ENCODE measurements around the gene RFX3.

Gene RFX3

GRCh38 chr9:3471883-3472282 is 53.9 kb downstream of the RFX3 start:
- Histone ChIP-seq H3K9ac (ENCODE audit: low read length) (no peak overlapping the region), H3K9me2 (ENCODE audit: low read depth, low read length) (no peaks in the 10 kb centered on the region), H4K20me1 (ENCODE audit: insufficient read depth, low read length) (no peaks in the 10 kb centered on the region), H3K4me1 (ENCODE audit: insufficient read depth, low read length, severe bottlenecking) (peaks cover 57% of the 10 kb centered on the region), H3F3A (ENCODE audit: insufficient read depth, low read length) (no peaks in the 10 kb centered on the region), H3K4me3 (ENCODE audit: low read depth, low read length, poor library complexity, severe bottlenecking) (no peak overlapping the region), H3K27ac (ENCODE audit: low read depth, low read length, poor library complexity, severe bottlenecking) (no peak overlapping the region), H3K9me3 (ENCODE audit: low read length) (no peaks in the 10 kb centered on the region), H3K4me2 (ENCODE audit: low read length) (no peak overlapping the region), H3K27me3 (ENCODE audit: insufficient read depth, low read length) (no peaks in the 10 kb centered on the region), H2AFZ (ENCODE audit: low read length) (no peak overlapping the region), H3K79me2 (ENCODE audit: insufficient read depth, low read length) (peaks cover 12% of the 10 kb centered on the region; the same call in 1 of the 2 replicates), H3K36me3 (ENCODE audit: insufficient read depth, low read length) (no peaks in the 10 kb centered on the region)
- TF ChIP-seq CTCF (IDR thresholded peaks at IDR 0.05; ENCODE audit: low read length) (no peak), EZH2 (IDR thresholded peaks at IDR 0.05; ENCODE audit: borderline replicate concordance, low read length) (no peak)

GRCh38 chr9:3468421-3469205 is 57.2 kb downstream of the RFX3 start:
- peak overlapping the region; percentile 62; the same call in 1 of the 2 replicates for H3K4me2 ChIP-seq (ENCODE audit: low read length)
- peak overlapping the region; percentile 28 for H3K4me3 ChIP-seq (ENCODE audit: low read depth, low read length, poor library complexity, severe bottlenecking)
- H3K36me3 ChIP-seq (ENCODE audit: insufficient read depth, low read length) = no peaks in the 10 kb centered on the region
- no peaks in the 10 kb centered on the region for H4K20me1 ChIP-seq (ENCODE audit: insufficient read depth, low read length)
- H3K27me3 ChIP-seq (ENCODE audit: insufficient read depth, low read length) = no peaks in the 10 kb centered on the region
- H2AFZ ChIP-seq (ENCODE audit: low read length) = no peak overlapping the region
- H3K9me3 ChIP-seq (ENCODE audit: low read length) = 0 out of 2 replicates have a peak, but pooled peaks cover 3% of the 10 kb centered on the region
- peaks cover 12% of the 10 kb centered on the region; the same call in 1 of the 2 replicates for H3K79me2 ChIP-seq (ENCODE audit: insufficient read depth, low read length)
- peak overlapping the region; percentile 61 for H3K27ac ChIP-seq (ENCODE audit: low read depth, low read length, poor library complexity, severe bottlenecking)
- no peak for TF ChIP-seq CTCF (IDR thresholded peaks at IDR 0.05; ENCODE audit: low read length)
- TF ChIP-seq EZH2 (IDR thresholded peaks at IDR 0.05; ENCODE audit: borderline replicate concordance, low read length) = no peak
- H3F3A ChIP-seq (ENCODE audit: insufficient read depth, low read length) = no peaks in the 10 kb centered on the region
- peaks cover 39% of the 10 kb centered on the region for H3K4me1 ChIP-seq (ENCODE audit: insufficient read depth, low read length, severe bottlenecking)
- no peaks in the 10 kb centered on the region for H3K9me2 ChIP-seq (ENCODE audit: low read depth, low read length)
- peak overlapping the region; percentile 27 for H3K9ac ChIP-seq (ENCODE audit: low read length)

- TF ChIP-seq CTCF (IDR thresholded peaks at IDR 0.05; ENCODE audit: low read length) (peak; percentile 100), EZH2 (IDR thresholded peaks at IDR 0.05; ENCODE audit: borderline replicate concordance, low read length) (no peak)
- Histone ChIP-seq H3K9me3 (ENCODE audit: low read length) (0 out of 2 replicates have a peak, but pooled peaks cover 3% of the 10 kb centered on the region), H3K9ac (ENCODE audit: low read length) (peak overlapping the region; percentile 27; the same call in 1 of the 2 replicates), H3K9me2 (ENCODE audit: low read depth, low read length) (no peaks in the 10 kb centered on the region), H3K4me1 (ENCODE audit: insufficient read depth, low read length, severe bottlenecking) (peaks cover 30% of the 10 kb centered on the region), H3K79me2 (ENCODE audit: insufficient read depth, low read length) (peaks cover 8% of the 10 kb centered on the region; the same call in 1 of the 2 replicates), H3K27me3 (ENCODE audit: insufficient read depth, low read length) (no peaks in the 10 kb centered on the region), H3K4me3 (ENCODE audit: low read depth, low read length, poor library complexity, severe bottlenecking) (peak overlapping the region; percentile 28), H4K20me1 (ENCODE audit: insufficient read depth, low read length) (no peaks in the 10 kb centered on the region), H2AFZ (ENCODE audit: low read length) (no peak overlapping the region), H3F3A (ENCODE audit: insufficient read depth, low read length) (no peaks in the 10 kb centered on the region), H3K4me2 (ENCODE audit: low read length) (peak overlapping the region; percentile 62; the same call in 1 of the 2 replicates), H3K27ac (ENCODE audit: low read depth, low read length, poor library complexity, severe bottlenecking) (peak overlapping the region; percentile 61), H3K36me3 (ENCODE audit: insufficient read depth, low read length) (no peaks in the 10 kb centered on the region)
These were observed 58.1 kb downstream of the RFX3 start for GRCh38 chr9:3467593-3468219.

Measured in OCI-LY1 (cell line).